GM12892 (cell line): ENCODE results near the gene PLA2G4E.

Experiments used
- POLR2A ChIP-seq: IDR thresholded peaks from 2 replicates; pipeline ENCODE4 v1.6.1; 2011; ENCODE audit warnings: low read depth, low read length, control low read depth
- POLR2AphosphoS5 ChIP-seq: IDR thresholded peaks from 2 replicates; pipeline ENCODE4 v1.6.1; 2011; ENCODE audit warnings: low read depth, low read length, control low read depth

DNA sequence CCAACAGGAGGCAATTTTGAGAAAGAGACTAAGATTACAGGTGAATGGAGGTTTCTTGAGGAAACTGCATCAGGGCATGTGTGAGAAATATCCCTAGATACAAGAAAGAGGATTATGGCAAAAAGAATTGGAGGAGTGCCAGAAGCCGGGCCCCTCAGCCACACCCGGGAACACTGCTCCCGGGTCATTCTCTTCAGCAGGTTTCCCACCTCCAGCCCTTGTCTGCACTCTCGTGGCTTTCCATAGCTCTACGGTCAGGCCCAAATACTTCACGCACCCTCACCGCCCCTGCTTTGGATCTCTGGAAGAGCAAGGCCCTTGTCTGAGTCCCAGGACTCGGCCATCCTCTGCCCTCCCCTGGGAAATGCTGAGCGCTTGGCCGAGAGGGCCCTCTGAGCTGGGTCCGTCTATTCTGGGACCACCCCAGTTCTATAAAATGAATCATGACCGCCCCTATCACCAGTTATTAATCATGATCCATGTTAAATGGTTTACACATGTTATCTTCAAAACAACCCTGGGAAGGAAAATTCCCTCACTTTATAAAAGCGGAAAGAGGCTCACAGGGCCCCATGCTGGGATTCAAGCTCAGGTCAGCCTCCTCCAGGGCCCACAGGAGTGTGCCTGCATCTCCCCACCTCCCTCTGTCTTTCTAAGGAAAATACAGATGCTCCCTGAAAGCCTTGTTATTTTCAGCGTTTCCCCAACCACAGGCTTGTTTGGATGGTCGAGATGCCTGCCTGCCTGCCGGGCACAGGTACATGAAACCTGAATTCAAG is 88.1 kb downstream of the PLA2G4E start:
- TF ChIP-seq POLR2AphosphoS5 (no peak), POLR2A (no peak)
